Measurements from ENCODE around the gene LDLRAD2. TPM values are rescaled to one million over a fixed set of nuclear protein-coding genes. Genes with fewer than 3 reads are reported as not detected.

The LDLRAD2 gene
- total RNA-seq, 2 donors from 2014 or later: 0.32 to 1.6 TPM

DNA sequence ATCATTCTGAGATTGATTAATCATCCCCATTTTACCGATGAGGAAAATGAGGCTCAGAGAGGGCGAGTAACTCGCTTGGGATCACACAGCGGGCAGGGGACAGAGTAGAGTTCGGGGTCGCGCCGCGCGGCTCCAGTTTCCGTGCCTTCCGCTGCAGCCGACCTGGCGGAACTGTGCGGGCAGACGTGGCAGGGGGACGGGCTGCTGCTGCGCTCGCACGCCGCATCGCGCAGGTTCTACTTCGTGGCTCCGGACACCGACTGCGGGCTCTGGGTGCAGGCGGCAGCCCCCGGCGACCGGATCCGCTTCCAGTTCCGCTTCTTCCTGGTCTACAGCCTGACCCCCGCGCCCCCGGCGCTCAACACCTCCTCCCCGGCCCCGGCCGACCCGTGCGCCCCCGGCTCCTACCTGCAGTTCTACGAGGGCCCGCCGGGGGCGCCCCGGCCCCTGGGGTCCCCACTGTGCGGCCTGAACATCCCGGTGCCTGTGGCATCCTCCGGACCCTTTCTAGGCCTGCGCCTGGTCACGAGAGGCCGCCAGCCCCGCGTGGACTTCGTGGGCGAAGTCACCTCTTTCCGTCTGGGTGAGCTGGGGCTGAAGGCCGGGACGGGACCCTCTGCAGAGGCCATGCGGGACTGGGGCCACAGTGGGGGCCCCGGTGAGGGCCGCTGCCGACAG lies 2.3 kb downstream of the LDLRAD2 start:
- Histone ChIP-seq H3K9me3 (no peaks in the 10 kb centered on the region), H3K4me1 (replicated peaks) (no peaks in the 10 kb centered on the region), H3K27me3 (replicated peaks; ENCODE audit: insufficient read depth) (no peaks in the 10 kb centered on the region), H3K27ac (no peak overlapping the region), H3K4me3 (peak overlapping the region; percentile 24 to 30), H3K36me3 (no peaks in the 10 kb centered on the region)
- intact Hi-C loops (cut with DNase I): no loop called here
- DNase-seq (ENCODE audit: low spot score): no peak
- 11% methylated on average over 53 of the region's 65 CpGs for WGBS
- TF ChIP-seq, protein P1, sequence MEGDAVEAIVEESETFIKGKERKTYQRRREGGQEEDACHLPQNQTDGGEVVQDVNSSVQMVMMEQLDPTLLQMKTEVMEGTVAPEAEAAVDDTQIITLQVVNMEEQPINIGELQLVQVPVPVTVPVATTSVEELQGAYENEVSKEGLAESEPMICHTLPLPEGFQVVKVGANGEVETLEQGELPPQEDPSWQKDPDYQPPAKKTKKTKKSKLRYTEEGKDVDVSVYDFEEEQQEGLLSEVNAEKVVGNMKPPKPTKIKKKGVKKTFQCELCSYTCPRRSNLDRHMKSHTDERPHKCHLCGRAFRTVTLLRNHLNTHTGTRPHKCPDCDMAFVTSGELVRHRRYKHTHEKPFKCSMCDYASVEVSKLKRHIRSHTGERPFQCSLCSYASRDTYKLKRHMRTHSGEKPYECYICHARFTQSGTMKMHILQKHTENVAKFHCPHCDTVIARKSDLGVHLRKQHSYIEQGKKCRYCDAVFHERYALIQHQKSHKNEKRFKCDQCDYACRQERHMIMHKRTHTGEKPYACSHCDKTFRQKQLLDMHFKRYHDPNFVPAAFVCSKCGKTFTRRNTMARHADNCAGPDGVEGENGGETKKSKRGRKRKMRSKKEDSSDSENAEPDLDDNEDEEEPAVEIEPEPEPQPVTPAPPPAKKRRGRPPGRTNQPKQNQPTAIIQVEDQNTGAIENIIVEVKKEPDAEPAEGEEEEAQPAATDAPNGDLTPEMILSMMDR (IDR thresholded peaks at IDR 0.05): peak in 2 of 4 experiments; percentile 21 to 53
- TF ChIP-seq POLR2AphosphoS5 (IDR thresholded peaks at IDR 0.05): no peak

DNA sequence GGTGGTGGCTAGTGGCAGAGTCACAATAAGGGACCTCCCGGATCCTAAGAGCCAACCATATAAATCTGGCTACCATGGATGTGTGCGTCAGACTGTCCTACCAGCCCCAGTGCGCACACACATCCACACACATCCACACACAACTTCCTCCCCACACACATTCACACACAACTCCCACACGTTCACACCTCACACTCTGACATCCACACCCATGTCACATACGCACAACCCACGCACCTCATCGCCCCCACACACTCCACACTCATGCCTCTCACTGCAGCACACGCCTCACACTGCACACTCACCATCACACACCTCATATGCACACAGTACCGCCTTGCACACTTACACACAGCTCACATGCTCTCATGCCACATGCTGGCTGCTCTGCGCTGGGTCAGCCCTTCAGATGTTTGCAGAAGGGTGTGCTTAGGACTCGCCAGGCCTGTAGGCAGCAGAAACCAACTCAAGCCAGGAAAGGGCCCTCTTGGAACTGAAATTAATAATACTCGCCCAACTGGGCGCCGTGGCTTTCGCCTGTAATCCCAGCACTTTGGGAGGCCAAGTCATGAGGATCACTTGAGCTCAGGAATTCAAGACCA lies 3.0 kb downstream of the LDLRAD2 start:
- H3K9me3 ChIP-seq: no peaks in the 10 kb centered on the region
- H3K36me3 ChIP-seq: no peaks in the 10 kb centered on the region
- no peaks in the 10 kb centered on the region for H3K4me1 ChIP-seq (replicated peaks)
- 95% methylated on average over 15 of the region's 15 CpGs for WGBS
- TF ChIP-seq POLR2A (IDR thresholded peaks at IDR 0.05): no peak
- TF ChIP-seq, protein P1 (IDR thresholded peaks at IDR 0.05): no peak
- no peak for TF ChIP-seq POLR2AphosphoS5 (IDR thresholded peaks at IDR 0.05)
- DNase-seq (ENCODE audit: low spot score): no peak
- H3K27ac ChIP-seq: no peak overlapping the region
- H3K27me3 ChIP-seq (replicated peaks; ENCODE audit: insufficient read depth): no peaks in the 10 kb centered on the region
- intact Hi-C loops (cut with DNase I): no loop called here
- H3K4me3 ChIP-seq: no peak overlapping the region

DNA sequence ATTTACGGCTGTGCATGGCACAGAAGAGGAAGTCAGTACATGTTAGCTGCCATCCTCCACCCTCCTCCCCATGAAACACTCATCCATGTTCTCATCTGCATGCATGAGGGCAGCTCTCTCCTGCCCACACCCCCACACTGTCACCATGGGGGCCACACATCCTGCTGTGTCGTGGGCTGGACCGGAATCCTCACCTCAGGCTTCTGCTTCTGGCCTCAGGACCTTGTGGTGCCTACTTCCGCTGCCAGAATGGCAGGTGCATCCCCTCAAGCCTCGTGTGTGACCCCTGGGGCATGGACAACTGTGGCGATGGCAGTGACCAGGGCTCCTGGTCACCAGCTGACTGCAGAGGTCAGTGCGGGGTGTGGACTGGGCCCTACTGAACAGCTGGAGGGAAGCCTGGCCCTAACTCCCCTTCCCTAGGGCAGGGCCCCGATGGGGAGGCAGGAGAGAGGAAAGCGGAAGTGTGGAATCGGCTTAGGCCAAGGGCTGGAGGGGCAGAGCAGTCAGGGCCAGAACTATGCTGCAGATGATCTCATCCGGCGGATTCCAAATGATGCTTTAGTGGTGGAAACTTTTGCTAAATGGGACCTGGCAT lies 3.8 kb downstream of the LDLRAD2 start:
- Histone ChIP-seq H3K36me3 (no peaks in the 10 kb centered on the region), H3K4me1 (replicated peaks) (no peaks in the 10 kb centered on the region), H3K27me3 (replicated peaks; ENCODE audit: insufficient read depth) (no peaks in the 10 kb centered on the region), H3K9me3 (no peaks in the 10 kb centered on the region), H3K4me3 (no peak overlapping the region), H3K27ac (no peak overlapping the region)
- WGBS: 88% methylated on average over 12 of the region's 12 CpGs
- intact Hi-C loops (cut with DNase I): no loop called here
- TF ChIP-seq, protein P1 (IDR thresholded peaks at IDR 0.05): no peak
- TF ChIP-seq POLR2AphosphoS5 (IDR thresholded peaks at IDR 0.05) (no peak), POLR2A (IDR thresholded peaks at IDR 0.05) (no peak)
- DNase-seq (ENCODE audit: low spot score): no peak

DNA sequence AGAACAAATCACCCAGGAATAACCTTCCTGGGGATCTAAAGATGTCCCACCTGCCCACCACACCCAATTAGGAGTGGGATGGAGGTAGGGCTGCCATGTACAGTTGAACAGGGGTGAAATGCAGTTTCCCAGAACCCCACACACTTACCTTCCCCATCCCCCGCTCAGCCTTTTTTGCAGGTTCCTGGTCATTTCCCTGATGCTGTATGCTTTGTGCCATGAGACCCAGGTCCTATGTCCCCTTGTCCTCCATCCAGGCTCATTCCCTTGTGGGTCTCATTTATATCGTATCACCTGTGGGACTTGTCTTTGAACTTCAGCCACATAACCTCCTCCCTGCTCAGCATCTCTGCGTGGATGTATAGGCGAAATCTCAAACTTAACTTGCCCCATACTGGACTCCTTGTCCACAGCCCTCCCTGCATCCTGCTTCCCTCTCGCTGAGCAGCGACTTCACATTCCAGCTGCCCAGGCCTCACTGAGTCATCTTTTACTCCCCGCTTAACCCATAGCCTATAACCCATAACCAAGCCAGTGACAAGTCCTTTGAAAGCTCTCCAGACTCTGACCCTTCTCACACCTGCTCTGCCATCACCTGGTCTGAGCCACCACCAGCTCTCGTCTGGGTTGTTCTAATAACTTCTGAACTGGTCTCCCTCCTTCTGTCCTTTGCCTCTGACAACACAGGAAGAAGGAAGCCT lies 4.7 kb downstream of the LDLRAD2 start:
- Histone ChIP-seq H3K4me1 (replicated peaks) (no peaks in the 10 kb centered on the region), H3K27me3 (replicated peaks; ENCODE audit: insufficient read depth) (no peaks in the 10 kb centered on the region), H3K9me3 (no peaks in the 10 kb centered on the region), H3K4me3 (no peak overlapping the region), H3K36me3 (no peaks in the 10 kb centered on the region), H3K27ac (no peak overlapping the region)
- whole genome bisulfite sequencing: 81% methylated on average over 8 of the region's 8 CpGs
- no peak for DNase-seq (ENCODE audit: low spot score)
- intact Hi-C loops (cut with DNase I): no loop called here
- TF ChIP-seq POLR2A (IDR thresholded peaks at IDR 0.05): no peak

DNA sequence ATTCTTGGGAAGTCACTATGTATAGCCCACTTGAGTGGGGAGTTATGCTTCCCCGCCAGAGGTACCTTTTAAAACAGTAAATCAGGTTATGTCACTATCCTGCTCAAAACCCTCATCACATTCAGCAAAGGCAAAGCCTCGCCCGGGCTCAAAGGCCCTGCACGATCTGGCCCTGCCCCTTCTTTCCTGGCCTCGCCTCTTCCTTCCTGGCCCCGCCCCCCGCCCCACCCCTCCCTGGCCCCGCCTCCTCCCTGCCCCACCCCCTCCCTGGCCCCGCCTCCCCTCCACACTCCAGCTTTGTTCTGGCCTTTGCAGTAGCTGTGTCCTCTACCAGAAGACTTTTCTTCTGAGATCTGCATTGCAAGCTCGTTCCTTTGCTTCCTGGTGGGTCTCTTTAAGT lies 6.6 kb downstream of the LDLRAD2 start:
- whole genome bisulfite sequencing: 36% methylated on average over 10 of the region's 10 CpGs
- no peak overlapping the region for H3K4me3 ChIP-seq
- DNase-seq (ENCODE audit: low spot score): no peak
- intact Hi-C loops (cut with DNase I): no loop called here
- H3K9me3 ChIP-seq: no peaks in the 10 kb centered on the region
- H3K4me1 ChIP-seq (replicated peaks): no peaks in the 10 kb centered on the region
- TF ChIP-seq, protein P1 (IDR thresholded peaks at IDR 0.05): no peak
- no peak overlapping the region for H3K27ac ChIP-seq
- no peaks in the 10 kb centered on the region for H3K36me3 ChIP-seq
- H3K27me3 ChIP-seq (replicated peaks; ENCODE audit: insufficient read depth): no peaks in the 10 kb centered on the region
